Endothelial cell of umbilical vein (primary cell): ENCODE measurements around the gene DIS3L2.

Experiments used
- POLR2A ChIP-seq: IDR thresholded peaks from 2 replicates; pipeline ENCODE4 v1.6.1; 2012; ENCODE audit warnings: low read depth, mild to moderate bottlenecking, control low read depth, low read length
- TF ChIP-seq, protein P1 (sequence below), 2 donors: IDR thresholded peaks; 1 replicate in 1 of 2; 2 replicates in 1 of 2; pipeline ENCODE4 v1.5.1; 2011; ENCODE audit warnings: low read length in 2 of 2, mild to moderate bottlenecking in 2 of 2, moderate library complexity in 2 of 2, control low read depth in 1 of 2, inconsistent platforms in 1 of 2, low read depth in 1 of 2; ENCODE audit not compliant: insufficient read depth in 1 of 2; ENCODE audit errors: extremely low read depth in 1 of 2

DNA sequence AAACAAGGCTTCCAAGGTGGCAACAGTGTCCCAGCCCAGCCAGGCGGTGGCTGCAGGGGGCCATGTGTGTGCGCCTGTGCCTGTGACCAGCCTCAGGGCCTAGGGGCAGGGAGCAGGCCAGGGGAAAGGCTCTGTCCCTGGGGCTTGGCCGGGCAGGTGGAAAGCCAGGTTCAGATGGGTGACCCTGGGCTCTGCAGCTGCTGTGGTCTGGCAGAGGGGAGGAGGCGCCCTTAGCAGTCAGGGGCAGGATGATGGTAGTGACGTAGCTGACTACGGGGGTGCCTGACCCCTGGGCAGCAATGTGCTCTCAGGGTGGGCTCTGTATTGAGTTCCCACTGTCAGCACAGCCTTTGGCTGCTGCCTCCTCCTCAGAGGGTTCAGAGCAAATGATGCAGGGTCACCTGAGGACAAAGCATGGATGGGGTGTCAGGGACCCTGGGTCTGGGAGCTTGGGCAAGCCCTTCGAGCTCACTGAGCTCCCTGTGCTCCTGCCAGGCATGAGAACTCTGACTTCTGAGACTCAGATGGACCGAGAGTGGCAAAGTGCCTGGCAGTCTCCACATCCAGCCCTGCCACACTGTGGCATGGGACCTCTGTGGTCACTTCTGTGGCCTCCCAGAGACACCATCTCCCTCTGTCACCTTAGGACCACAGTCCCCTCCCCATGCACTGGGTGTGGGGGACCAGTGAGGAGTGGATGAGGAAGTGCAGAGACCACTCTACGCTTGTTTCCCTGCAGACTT lies 360.5 kb downstream of the DIS3L2 start:
- no peak for TF ChIP-seq POLR2A
- TF ChIP-seq, protein P1, sequence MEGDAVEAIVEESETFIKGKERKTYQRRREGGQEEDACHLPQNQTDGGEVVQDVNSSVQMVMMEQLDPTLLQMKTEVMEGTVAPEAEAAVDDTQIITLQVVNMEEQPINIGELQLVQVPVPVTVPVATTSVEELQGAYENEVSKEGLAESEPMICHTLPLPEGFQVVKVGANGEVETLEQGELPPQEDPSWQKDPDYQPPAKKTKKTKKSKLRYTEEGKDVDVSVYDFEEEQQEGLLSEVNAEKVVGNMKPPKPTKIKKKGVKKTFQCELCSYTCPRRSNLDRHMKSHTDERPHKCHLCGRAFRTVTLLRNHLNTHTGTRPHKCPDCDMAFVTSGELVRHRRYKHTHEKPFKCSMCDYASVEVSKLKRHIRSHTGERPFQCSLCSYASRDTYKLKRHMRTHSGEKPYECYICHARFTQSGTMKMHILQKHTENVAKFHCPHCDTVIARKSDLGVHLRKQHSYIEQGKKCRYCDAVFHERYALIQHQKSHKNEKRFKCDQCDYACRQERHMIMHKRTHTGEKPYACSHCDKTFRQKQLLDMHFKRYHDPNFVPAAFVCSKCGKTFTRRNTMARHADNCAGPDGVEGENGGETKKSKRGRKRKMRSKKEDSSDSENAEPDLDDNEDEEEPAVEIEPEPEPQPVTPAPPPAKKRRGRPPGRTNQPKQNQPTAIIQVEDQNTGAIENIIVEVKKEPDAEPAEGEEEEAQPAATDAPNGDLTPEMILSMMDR (IDR thresholded peaks at IDR 0.05; ENCODE audit: extremely low read depth in 1 of 2, insufficient read depth in 1 of 2, low read depth in 1 of 2, low read length in 2 of 2): no peak
